Iris pigment epithelial cell (primary cell): Measurements from ENCODE around the gene RASSF3.
"Not testable (repeated sequence)": the region's sequence is repeated elsewhere in the genome, so short reads cannot be mapped to it uniquely, and the experiment has no call there.

Source experiments
- DNase-seq: peaks from one replicate; pipeline ENCODE4 v3.0.0-alpha.2; 2011; ENCODE audit warnings: low read depth

RASSF3 gene

GRCh38 chr12:64670919-64671639 is 60.8 kb downstream of the RASSF3 start:
- peak; percentile 85 for DNase-seq

GRCh38 chr12:64671681-64672080 is 61.4 kb downstream of the RASSF3 start:
- no peak for DNase-seq

DNA sequence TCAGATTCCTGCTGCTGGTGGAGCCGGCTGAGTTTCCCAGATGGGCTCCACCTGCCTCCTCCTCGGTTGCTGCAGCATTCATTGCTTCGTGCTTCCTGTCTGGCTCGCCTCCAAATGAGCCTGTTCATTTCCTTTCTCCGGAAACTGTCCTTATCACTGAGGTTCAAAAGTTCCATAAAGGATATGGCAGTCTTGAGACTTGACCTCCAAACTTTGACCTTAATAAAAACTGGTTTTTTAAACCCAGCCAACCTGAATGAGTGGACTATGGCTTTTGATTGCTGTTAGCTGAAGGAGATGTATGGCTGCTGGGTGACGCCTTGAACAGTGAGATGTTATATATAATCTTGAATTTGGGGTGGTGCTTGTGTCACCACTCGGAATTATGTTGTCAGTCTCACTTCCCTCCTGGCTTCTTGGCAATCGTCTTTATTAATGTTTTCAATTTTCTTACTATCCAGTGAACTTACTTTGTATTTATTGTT is 62.7 kb downstream of the RASSF3 start:
- no peak for DNase-seq

DNA sequence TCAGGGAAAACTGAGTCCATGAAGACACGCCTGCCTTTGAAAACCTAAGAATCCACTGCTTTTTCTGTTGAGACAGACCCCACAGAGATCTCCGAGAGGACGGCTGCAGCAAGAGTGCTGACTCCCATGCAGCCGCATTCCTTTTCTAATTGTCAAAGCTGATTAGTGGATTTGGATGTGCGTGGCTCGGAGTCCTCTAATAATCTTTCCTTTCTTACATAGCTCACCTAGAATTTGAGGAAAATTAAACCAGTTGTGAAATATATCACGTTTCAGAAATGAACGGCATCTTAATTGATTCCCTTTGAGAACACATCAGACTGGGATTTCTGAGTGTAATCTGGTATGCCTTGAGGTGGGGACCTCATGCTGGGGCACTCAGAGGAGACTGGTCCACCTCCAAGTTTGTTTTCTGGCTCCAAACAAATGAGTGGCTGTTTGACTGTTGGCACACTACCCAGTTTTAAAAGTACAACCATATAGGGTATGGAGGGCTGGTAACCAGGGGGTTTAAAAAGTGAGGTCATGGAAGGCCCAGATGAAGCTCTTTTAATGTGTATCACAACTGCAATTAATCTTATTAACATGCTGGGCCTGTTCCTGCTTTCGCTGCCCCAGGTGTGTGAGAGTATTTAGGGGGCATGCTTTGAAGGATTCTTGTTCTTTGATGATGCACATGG is 63.3 kb downstream of the RASSF3 start:
- no peak for DNase-seq

DNA sequence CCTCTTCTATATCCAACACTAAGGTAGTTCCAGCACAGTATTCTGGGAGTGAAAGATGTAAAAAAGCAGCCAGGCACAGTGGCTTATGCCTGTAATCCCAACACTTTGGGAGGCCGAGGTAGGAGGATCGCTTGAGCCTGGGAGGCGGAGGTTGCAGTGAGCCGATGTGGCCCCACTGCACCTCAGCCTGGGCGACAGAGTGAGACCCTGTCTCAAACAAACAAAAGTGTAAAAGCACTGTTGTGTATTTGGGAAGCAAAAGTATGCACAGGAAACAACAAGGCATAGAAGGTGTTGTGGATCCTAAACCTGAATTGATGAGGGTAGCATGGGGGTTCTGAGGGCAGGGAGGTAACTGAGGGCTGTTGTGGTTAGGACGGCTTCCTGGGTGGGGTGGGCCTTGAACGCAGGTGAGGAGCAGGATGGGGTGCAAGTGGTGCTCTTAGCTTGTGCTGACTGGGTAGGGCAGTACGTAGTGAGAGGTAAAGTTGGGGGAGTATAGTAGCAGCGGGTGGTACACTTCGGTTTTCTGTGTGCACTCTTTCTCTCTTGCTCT is 64.2 kb downstream of the RASSF3 start:
- no peak for DNase-seq

- DNase-seq: no peak
Observed at GRCh38 chr12:64675795-64676194, 65.5 kb downstream of the RASSF3 start.

- no peak for DNase-seq
Observed at GRCh38 chr12:64678248-64678647, 68.0 kb downstream of the RASSF3 start.

DNA sequence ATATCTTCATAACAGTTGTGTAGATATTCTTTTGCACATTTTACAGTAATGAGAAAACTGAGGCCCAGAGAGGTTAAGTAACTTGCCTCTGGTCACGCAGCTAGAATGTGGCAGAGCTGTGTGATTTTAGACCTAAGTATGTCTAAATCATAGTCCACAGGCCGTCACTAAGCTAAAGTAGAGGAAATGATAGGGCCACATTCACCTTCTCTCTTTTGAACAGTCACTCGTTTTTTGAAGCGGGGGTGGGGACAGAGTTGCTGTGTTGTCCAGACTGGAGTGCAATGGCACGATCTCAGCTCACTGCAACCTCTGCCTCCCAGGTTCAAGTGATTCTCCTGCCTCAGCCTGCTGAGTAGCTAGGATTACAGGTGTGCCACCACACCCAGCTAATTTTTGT is 68.5 kb downstream of the RASSF3 start:
- DNase-seq: no peak

DNA sequence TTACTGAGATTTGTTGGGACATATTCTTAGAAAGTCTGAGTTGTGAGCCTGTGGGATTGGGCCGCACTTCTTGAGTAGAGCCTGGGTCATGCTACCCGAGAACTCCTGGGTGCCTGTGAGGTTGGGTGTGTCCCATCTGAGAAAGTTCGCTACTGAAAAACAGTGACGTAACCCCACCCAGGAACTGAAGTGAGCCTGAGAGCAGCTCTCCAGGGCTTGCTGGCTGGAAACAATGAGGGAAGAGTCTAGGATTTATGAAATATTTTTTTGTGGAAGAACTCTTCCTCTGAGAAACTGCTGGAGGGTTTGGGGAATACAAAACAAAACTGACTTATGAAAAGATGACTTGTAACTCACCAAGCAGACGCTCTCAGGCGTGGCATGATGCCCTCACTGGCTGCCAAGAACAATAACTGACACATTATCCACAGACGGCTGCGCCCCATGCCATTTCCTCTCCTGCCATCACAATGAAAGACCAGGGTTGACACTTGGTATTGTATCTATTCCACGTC is 69.2 kb downstream of the RASSF3 start:
- peak; percentile 78 for DNase-seq

DNA sequence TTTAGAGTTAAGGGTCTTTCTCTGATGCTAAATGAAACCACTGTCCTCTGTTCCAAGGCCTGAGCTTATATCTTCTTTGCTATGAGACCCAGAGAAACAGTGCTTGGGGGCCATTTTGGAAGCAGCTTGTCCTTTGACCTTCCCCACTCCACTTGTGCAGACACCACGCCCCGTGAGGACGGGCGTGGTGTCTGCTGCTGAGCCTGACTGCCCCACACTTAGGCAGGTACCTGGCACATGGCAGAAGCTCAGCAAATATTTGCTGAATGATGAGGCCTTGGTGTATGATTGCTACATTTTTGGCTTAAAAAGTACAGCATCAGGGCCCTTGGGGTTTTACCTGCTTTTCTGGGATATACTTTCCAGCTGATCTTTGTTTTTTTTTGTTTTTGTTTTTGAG is 69.9 kb downstream of the RASSF3 start:
- no peak for DNase-seq

GRCh38 chr12:64681200-64682052 is 71.1 kb downstream of the RASSF3 start:
- no peak for DNase-seq

- peak; percentile 54 for DNase-seq
Observed at GRCh38 chr12:64682572-64683277, 72.4 kb downstream of the RASSF3 start.

GRCh38 chr12:64683816-64684543 is 73.7 kb downstream of the RASSF3 start:
- no peak for DNase-seq

DNA sequence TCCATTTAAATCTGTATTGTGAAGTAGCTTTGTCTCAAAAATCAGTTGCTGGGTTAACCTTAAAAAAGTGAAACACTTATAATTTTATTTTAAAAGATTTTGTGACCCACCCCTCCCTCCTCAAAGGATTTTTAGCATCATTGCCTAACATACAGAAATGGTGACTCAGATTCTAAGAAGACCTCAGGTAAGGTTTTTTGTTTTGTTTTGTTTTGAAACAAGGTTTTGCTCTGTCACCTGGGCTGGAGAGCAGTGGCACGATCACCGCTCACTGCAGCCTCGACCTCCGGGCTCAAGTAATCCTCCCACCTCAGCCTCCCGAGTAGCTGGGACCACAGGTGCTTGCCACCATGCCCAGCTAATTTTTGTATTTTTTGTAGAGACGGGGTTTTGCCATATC is 74.8 kb downstream of the RASSF3 start:
- DNase-seq: no peak

DNA sequence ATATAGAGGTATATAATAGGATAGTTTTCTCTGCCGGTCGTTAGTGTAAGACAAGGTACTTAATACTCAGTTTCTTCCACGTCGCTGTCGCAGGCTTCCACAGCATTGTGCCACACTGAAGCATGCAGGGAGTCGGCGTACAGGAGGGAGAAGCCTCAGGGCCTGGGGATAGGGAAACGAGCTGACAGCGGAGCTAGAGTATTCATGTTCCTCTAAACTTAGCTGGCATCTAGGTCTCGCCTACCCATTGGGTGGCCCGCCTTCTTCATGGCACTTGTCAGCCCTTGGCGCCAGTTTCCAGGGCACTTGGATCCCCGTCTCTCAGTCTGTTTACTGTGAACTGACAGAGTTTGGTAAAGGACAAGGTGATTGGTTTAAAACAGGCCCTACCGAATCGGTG is 75.3 kb downstream of the RASSF3 start:
- DNase-seq: no peak

- peak; percentile 44 for DNase-seq
Observed at GRCh38 chr12:64687816-64688215, 77.5 kb downstream of the RASSF3 start.

DNA sequence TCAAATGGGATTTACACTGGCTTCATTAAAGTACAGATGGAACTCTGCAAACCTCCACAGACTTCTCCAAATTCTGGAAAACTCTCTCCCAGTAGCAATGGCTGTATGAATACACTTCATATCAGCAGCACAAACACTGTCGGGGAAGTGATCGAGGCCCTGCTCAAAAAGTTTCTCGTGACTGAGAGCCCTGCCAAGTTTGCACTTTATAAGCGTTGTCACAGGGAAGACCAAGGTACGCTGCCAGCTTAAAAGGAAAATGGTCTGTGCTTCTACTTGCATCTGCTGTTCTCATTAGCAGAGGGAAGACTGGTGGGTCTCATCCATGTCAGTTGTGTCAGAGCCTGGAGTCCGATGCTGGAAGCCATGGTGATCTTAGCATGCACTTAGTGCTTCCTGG is 77.9 kb downstream of the RASSF3 start:
- DNase-seq: no peak

DNA sequence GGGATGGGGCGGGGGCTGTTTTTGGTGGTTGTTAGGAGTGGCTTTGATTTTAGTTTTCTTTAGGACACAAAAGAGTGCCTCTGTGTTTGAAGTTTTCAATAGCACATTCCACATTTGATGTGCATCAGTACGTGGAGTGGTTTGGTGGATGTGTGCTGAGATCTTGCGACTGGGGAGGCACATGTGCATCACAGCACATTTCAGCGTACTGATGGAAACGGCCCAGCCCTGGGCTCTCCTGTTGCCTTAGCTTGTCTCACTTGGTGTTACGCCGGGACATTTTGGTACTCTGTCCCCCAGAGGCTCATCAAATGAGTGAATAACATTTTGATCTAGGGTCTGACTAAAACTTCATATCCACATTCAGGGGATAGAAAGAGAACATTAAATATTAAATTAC is 78.4 kb downstream of the RASSF3 start:
- DNase-seq: no peak

DNA sequence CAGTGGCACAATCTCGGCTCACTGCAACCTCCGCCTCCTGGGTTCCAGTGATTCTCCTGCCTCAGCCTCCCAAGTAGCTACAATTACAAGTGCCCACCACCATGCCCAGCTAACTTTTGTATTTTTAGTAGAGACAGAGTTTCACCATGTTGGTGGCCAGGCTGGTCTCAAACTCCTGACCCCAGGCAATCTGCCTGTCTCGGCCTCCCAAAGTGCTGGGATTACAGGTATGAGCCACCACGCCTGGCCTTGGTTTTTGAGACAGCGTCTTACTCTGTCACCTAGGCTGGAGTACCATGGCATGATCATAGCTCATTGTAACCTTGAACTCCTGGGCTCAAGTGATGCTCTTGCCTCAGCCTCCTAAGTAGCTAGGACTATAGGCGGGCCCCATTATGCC is 79.9 kb downstream of the RASSF3 start:
- DNase-seq: not testable (repeated sequence)

- no peak for DNase-seq
Observed at GRCh38 chr12:64691227-64691794, 81.0 kb downstream of the RASSF3 start.
